ENCODE measurements around the gene TMEM106B. TPM values are rescaled to one million over a fixed set of nuclear protein-coding genes. Genes with fewer than 3 reads are reported as not detected.
"Not testable (repeated sequence)": the region's sequence is repeated elsewhere in the genome, so short reads cannot be mapped to it uniquely, and the experiment has no call there.

Gene TMEM106B
- 10 to 100 TPM; 42.8 to 46.5 TPM for total RNA-seq

GRCh38 chr7:12211054-12211710, at the start of gene TMEM106B:
Gene TMEM106B (plus strand): TSS chr7:12211294. CDS start chr7:12214811, 3,517 bp downstream.
- TF ChIP-seq POLR2A (IDR thresholded peaks at IDR 0.05) (peak; percentile 85 to 93 (median 93)), CTCF (IDR thresholded peaks at IDR 0.05) (peak in 4 of 7 experiments; percentile 20 to 31 (median 28))
- H3K27ac ChIP-seq: peak within 1 kb of the TSS; percentile 95 to 99 (median 97)
- 0% methylated on average over 6 to 62 of the region's 62 CpGs for WGBS, 2 donors

GRCh38 chr7:12162415-12163113, 48.5 kb upstream of the TMEM106B start:
- H3K9me3 ChIP-seq: no peaks in the 10 kb centered on the region
- H3K27me3 ChIP-seq: no peaks in the 10 kb centered on the region
- TF ChIP-seq CTCF (IDR thresholded peaks at IDR 0.05) (no peak), POLR2A (IDR thresholded peaks at IDR 0.05) (no peak)
- no peak overlapping the region for H3K27ac ChIP-seq
- intact Hi-C loops (cut with DNase I): no loop called here
- no peak for ATAC-seq
- no peak for DNase-seq
- WGBS, 2 donors: 12 to 14% methylated on average over 5 of the region's 5 CpGs
- no peaks in the 10 kb centered on the region for H3K36me3 ChIP-seq (replicated peaks in 1 of 2; ENCODE audit: insufficient read depth in 1 of 2, low read depth in 2 of 2)
- no peaks in the 10 kb centered on the region for H3K4me1 ChIP-seq
- H3K4me3 ChIP-seq: no peak overlapping the region

More at GRCh38 chr7:12211054-12211710, at the start of gene TMEM106B:
- peak; percentile 95 for ATAC-seq
- Histone ChIP-seq H3K36me3 (replicated peaks in 1 of 2; ENCODE audit: insufficient read depth in 1 of 2, low read depth in 2 of 2) (no peaks in the 10 kb centered on the region), H3K4me1 (peaks cover 19% of the 10 kb centered on the region), H3K9me3 (no peaks in the 10 kb centered on the region), H3K27me3 (no peaks in the 10 kb centered on the region), H3K4me3 (peak within 1 kb of the TSS; percentile 27 to 71)
- DNase-seq: peak; percentile 98 to 99 (median 98)
- intact Hi-C loops (cut with DNase I): no loop called here

- DNase-seq; H3K27me3 ChIP-seq; H3K9me3 ChIP-seq; ATAC-seq; H3K27ac ChIP-seq; H3K36me3 ChIP-seq (replicated peaks in 1 of 2; ENCODE audit: insufficient read depth in 1 of 2, low read depth in 2 of 2); H3K4me1 ChIP-seq; intact Hi-C loops (cut with DNase I); H3K4me3 ChIP-seq: not testable (repeated sequence)
- WGBS, 2 donors: 68 to 70% methylated on average over 3 of the region's 3 CpGs
These were observed 43.0 kb upstream of the TMEM106B start for GRCh38 chr7:12168065-12168464.

GRCh38 chr7:12169981-12170820, 40.9 kb upstream of the TMEM106B start:
- WGBS, 2 donors: 52 to 63% methylated on average over 3 to 6 of the region's 6 CpGs
- H3K27ac ChIP-seq; H3K9me3 ChIP-seq; DNase-seq; H3K27me3 ChIP-seq; H3K4me1 ChIP-seq; H3K4me3 ChIP-seq; intact Hi-C loops (cut with DNase I); ATAC-seq; H3K36me3 ChIP-seq (replicated peaks in 1 of 2; ENCODE audit: insufficient read depth in 1 of 2, low read depth in 2 of 2): not testable (repeated sequence)

GRCh38 chr7:12173671-12174070, 37.4 kb upstream of the TMEM106B start:
- Histone ChIP-seq H3K9me3 (no peaks in the 10 kb centered on the region), H3K4me1 (no peaks in the 10 kb centered on the region), H3K4me3 (no peak overlapping the region), H3K27ac (no peak overlapping the region), H3K36me3 (replicated peaks in 1 of 2; ENCODE audit: insufficient read depth in 1 of 2, low read depth in 2 of 2) (no peaks in the 10 kb centered on the region), H3K27me3 (no peaks in the 10 kb centered on the region)
- WGBS, 2 donors: 45 to 49% methylated on average over 2 of the region's 2 CpGs
- no peak for DNase-seq
- TF ChIP-seq CTCF (IDR thresholded peaks at IDR 0.05): no peak
- no peak for TF ChIP-seq POLR2A (IDR thresholded peaks at IDR 0.05)
- intact Hi-C loops (cut with DNase I): no loop called here
- ATAC-seq: no peak

All from body of pancreas (tissue), 4 donors.